ENCODE measurements around the gene CFAP97.
"Not testable (repeated sequence)": the region's sequence is repeated elsewhere in the genome, so short reads cannot be mapped to it uniquely, and the experiment has no call there.

The CFAP97 gene

DNA sequence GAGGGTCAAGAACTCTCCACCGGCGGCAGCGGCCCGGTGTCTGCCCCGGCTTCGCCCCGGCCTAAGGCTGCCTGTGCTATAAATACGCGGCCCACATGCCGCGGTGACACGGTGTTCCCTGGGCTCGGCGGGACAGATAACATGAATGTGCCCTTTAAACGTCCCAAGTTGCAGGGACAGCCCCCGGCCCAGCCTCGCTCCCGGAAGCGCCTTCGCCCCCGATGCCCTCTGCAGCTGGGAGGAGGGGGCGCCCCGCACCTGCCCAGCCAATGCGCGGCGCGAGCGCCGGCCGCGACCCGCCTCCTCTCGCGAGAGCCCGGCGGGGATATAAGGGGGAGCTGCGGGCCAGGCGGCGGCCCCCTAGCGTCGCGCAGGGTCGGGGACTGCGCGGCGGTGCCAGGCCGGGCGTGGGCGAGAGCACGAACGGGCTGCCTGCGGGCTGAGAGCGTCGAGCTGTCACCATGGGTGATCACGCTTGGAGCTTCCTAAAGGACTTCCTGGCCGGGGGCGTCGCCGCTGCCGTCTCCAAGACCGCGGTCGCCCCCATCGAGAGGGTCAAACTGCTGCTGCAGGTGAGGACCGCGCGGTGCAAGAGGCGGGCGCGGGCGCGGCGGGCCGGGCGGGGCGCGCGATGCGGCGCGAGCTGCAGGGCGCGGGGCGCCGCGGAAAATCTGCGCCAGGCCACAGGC is 60.7 kb downstream of the CFAP97 start, which contains the start of gene SLC25A4:
Gene SLC25A4 (plus strand): TSS at position 355 of the 689 bp plus-strand sequence. CDS start 107 bp downstream, at position 462.
- peak; percentile 55 to 93 (median 85) for DNase-seq

- peak in 4 of 58 donors; percentile 54 to 67 (median 57) for DNase-seq
These were observed 61.3 kb downstream of the CFAP97 start for GRCh38 chr4:185142564-185142911.

- no peak for DNase-seq
These were observed 62.0 kb downstream of the CFAP97 start for GRCh38 chr4:185141777-185142176.

- DNase-seq: no peak
These were observed 64.1 kb downstream of the CFAP97 start for GRCh38 chr4:185139736-185140135.

DNA sequence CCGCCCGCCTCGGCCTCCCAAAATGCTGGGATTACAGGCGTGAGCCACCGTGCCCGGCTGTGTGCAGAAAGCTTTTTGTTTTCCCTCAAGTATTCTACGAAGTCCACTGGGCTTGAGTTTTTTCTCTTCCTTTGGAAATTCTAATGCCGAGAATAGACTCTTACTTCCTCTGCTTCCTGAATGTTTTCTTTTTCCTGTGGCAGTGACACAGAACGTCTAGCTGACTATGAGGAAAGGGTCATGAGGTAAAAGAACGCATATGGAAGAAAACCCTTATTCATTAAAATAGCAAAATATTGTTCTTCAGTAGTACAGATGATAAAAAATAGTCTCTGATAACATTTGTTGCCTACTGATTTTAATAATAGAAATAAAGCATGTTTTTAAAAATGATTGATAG is 65.6 kb downstream of the CFAP97 start:
- no peak for DNase-seq

DNA sequence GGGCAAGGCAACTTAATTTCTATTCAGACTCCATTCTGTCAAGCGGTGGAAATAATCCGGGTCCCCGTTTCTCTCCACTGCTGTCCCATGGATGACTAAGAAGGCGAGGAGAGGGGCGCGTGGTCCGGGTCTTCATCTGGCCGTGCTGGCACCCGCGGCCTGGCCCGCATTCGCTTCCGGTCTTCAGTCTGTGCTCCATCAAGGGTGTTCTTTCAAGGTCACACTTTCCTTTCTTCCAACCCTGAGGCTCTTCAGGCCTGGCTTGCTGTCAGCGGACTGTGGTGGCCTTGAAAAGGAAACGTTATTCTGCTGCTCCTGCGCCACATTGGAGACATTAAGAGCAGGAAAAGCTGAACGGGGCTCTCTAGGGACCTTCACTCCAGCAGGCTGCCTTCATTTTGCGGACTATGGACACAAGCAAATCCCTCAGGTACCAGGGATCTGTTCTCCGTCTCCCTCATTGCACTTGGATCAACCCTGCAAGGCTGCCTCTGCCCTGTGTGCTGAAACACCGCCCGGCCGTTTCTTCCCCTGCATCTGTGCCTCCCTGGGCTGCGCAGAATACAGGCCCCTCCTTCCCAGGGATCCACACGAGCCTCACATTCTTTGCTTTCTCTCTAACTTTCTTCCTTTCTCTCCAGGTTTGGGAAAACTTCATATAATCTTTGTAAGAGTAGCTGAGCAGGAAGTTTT is 66.4 kb downstream of the CFAP97 start:
- no peak for DNase-seq

GRCh38 chr4:185134307-185134869 is 69.4 kb downstream of the CFAP97 start:
- peak in 2 of 58 donors; percentile 11 to 53 for DNase-seq

DNA sequence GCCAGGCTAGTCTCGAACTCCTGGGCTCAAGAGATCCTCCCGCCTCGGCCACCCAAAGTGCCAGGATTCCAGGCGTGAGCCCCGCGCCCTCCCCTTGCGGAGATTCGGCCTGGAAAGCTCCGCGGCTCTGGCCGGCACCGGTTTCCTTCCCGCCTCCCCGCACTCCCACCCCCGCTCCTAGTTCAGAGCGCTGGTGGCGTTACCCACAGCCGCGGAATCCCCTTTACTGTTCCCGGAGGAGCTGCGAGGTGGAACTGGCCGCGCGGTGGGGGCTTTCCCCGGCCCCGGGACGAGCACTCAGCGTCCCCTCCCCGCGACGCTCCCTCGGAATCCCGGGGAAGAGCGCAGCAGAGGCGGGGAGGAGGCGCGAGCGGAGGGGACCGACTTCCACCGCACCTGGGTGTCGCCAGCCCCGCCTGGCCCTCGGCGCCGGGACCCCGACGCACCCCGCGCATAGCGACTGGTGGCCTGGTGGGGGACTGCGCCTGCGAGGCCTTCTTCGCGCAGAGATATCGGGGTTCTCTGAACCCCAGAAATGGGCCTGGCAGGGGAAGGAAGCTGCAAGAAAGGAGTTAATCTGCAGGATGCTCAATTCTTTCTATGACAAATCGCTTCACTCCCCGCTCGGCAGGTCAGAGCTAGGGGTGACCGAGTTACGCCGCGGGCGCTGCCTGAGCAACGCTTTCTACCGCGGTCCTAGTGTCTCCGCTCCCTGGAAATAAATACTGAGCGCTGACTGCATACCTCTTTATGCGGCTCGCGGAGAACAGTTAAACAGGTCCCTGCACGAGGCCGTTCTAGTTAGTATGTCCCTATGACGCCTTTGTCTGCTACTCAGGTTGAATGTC is 75.3 kb downstream of the CFAP97 start:
- peak in 20 of 58 donors; percentile 6 to 76 (median 32) for DNase-seq

DNA sequence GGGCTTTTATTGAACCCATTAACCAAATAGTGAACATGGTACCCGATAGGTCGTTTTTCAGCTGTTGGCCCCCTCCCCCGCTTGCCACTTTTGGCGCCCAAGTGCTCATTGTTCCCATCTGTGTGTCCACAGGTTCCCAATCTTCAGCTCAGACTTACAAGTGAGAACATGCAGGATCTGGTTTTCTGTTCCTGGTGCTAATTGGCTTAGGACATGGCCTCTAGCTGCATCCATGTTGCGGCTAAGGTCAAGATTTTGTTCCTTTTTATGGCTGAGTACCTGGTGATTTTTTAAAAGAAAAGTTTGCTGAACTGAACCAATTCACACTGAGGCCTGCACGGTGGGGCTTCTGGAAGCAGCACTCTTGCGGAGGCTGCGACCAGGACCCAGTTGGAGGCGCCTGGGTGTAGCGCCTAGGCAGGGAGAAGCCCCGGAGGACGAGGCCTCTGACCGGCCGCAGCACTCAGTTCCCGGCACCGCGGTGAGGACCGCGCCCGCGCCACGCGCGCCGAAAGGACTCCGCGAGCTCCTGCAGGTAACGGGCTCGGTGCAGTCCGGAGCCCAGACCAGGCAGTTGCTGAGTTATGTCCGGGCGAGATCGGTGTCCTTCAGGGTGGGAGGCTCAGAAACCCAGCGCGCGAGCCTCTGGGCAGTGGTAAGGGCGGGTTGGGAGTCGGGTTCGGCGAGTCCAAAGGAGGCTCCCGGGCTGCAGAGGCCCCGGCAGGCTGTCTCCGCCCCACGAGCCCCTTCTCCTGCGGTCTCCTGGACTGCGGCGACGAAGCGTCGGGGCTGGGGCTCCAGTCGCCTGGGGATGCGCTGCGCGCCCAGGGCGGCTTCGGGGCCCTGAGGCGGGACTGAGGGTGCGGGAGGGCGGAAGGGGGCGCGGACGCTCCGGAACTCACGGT is 76.5 kb downstream of the CFAP97 start:
- peak in 6 of 58 donors; percentile 4 to 31 (median 12) for DNase-seq

DNA sequence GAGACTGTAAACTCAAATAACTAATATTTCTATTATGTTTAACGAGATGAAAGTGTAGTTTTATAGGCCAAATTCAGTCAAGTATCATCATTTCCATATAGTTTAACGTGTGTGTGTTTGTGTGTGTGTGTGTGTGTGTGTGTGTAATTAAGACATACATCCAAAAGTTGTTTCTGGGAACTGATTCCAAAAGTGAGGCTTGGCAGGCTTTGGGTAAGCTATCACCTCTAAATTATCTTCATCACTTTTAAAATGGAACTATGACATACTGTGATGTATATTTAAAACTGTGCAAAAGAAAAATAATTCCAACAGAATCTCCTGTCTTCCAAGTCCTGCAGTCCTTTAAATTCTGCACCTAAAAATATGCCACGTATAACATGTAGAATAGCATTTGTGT is 79.8 kb downstream of the CFAP97 start:
- no peak for DNase-seq

- no peak for DNase-seq
These were observed 81.0 kb downstream of the CFAP97 start for GRCh38 chr4:185122681-185123345.

DNA sequence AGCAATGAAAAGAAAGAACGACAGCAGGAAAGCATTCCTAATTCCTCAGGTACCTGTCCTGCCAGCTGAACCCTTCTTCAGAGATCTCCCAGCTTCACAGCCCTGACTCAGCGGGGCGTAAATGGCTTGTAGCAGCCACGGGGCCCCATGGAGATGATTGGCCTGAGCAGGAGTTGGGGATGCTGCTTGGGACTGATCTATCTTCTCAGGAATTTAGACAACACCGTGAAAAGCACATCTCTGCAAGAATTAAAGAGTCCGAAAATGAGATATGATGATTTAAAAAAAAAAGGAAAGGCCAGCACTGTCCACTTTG is 83.2 kb downstream of the CFAP97 start:
- DNase-seq: no peak

DNA sequence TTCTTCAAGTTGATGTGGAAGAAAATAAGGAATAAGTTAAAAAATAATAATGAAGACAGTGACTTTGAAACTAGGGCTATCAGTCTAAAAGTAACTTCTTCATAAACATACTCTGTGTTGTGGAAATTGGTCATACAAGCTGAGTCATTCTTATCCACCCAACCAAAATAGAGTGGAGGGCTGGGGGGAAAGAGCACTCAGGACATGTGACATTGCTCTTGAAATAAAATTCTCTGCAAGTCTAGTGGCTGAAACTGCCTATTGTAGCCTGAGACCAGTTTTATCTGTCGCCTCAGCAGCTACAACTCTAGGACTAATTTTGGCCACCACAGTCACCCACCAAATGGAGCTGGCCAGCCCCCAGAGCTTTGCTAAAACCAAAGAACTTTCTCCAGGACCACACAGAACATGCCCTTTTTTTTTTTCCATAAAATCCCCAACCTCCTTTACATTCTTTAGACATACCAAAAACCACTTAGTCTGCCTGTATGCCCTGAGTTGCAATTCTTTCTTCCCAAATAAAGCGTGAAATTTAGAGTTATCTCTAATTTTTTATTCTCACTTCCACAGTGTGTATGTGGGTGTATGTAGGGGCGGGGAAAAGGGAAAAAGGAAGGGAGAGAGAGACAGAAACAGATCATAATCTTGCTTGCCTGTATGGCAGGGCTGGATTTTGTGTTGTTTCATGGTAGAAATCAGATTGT is 83.7 kb downstream of the CFAP97 start:
- DNase-seq: no peak

- not testable (repeated sequence) for DNase-seq
These were observed 84.3 kb downstream of the CFAP97 start for GRCh38 chr4:185119467-185119866.

DNA sequence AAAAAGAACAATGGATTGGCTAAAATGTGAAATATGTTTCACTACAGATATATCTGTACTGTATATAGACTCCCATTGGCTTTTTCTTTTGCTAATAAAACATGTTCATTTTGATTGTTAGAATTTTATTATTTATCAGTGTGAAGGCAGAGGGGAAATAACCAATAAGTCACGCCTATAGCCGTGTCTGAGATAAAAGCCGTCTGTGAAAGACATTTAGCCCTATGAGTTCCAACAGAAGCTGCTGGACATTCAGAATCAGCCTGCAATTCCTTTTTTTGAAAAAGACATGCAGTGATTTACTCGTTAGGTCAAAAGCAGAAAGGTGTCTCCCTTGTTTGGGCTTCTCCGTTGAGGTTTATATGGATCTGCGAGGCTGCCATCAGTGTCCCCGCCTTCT is 84.9 kb downstream of the CFAP97 start:
- no peak for DNase-seq

DNA sequence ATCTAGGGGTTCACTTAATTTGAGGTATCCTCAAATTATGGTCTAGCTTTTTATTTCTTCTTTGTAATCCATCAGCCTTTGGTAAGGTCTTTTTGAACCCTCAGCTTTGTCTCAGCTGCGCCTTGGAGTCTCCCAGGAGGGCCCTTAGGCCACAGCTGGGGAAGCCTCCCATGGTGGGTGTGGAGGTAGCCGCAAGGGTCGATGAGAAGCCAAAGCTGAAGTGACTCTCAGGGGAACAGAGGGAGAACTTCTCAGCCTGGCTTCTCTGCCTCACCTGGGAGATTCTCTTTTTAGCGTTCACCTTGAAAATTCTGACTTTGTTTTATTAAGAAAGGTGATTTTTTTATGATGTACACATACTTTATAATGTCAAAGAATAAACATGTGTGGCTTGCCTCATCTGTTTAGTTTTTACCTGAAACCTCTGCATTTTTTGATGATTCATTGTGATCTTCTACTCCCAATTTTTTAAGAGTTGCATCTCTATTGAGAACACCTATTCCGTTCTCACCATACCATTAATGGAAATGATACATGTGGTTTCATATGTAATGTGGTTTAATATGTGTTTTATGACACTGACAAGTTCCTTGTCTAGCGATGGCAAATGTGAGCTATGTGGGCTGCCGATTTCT is 86.4 kb downstream of the CFAP97 start:
- no peak for DNase-seq

DNA sequence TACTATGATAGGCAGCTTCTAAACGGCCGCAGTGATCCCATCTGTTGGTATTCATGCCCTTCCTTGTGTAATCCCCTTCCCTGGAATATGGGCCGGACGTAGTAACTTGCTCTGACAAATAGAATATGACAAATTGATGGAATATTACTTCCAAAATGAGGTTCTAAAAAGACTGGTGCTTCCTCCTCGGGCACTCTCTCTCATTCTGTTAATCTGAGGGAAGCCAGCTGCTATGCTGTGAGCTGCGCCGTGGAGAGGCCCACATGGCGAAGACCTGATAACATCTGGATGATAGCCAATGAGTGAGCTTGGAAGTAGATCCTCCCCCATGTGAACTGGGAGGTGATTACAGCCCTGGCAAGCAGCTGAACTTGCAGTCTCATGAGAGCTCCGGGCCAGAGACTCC is 88.0 kb downstream of the CFAP97 start:
- DNase-seq: no peak

DNA sequence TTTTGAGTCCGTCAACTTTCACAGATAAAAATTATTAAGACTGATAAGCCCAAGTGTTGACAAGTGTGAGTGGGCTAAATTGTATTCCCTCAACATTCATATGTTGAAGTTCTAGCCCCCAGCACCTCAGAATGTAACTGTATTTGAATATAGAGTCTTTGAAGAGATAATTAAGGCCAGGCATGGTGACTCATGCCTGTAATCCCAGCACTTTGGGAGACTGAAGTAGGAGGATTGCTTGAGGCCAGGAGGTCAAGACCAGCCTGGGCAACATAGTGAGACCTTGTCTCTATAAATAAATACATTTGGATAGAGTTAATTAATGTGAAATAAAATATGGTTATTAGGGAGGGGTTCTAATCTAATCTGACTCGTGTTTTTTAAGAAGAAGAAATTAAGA is 90.5 kb downstream of the CFAP97 start:
- no peak for DNase-seq

GRCh38 chr4:185112104-185112503 is 91.7 kb downstream of the CFAP97 start:
- DNase-seq: no peak
